Left ventricle myocardium superior (tissue), 1 donor: ENCODE measurements around the gene BZW1. TPM values are rescaled to one million over a fixed set of nuclear protein-coding genes. Genes with fewer than 3 reads are reported as not detected.
"Not testable (repeated sequence)": the region's sequence is repeated elsewhere in the genome, so short reads cannot be mapped to it uniquely, and the experiment has no call there.

Experiments used
- ATAC-seq: fragments of 200-7000 bp; cut with Tn5 transposase; one replicate; pipeline ENCODE4 v1.9.1; 2020; ENCODE audit warnings: mild to moderate bottlenecking, moderate library complexity
- DNase-seq: peaks from one replicate; pipeline ENCODE4 v3.0.0-alpha.2; 2020
- intact Hi-C: fragments of 100-400 bp; cut with micrococcal nuclease; formaldehyde crosslinking; loops from one replicate; pipeline ENCODE4 v1.11.0; 2022
- total RNA-seq: library from RNA; stranded (reverse); fragmentation: NEBNext Ultra II Directional; extraction: Animal tissue kit (Norgen Biotek cat#: 25700); gene quantifications from one replicate; pipeline ENCODE4 v1.2.1, GENCODE V29; 2021
- donor health status: DM: no; HTN: yes; CAD: no; lungs with severe emphysema.

BZW1 gene
- total RNA-seq, 1 donor from 2014 or later: 71.2 TPM

- DNase-seq (no peak), ATAC-seq (peak; percentile 75)
- intact Hi-C loops: no loop called here
Observed at GRCh38 chr2:200787351-200788120, 24.2 kb upstream of the BZW1 start.

DNA sequence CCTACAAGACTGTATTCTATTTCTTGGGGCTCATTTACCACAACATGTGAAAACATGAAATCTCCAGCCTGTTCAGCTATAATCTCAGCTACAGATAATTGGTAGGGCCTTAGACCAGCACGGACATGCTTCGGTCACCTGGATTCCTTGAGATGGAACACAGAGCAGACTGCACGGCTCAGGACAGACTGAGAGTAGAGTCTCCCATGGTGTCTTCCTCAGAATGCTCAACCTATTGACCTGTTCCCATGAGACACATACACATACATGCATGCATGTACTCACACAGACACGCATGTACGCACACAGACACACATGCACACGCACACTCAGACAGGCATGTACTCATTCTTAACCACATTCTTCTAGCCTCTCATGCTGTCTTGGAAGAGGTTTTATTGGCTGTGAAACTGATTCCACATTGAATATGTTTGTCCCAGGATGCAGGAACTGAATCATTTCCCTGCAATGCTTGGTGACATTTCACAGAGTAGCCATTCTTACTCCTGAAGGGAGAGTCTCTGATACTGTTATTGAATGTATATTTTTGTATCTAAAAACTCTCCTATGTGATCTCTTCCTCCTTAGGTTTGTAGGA lies 23.5 kb upstream of the BZW1 start:
- DNase-seq (no peak), ATAC-seq (no peak)
- intact Hi-C loops: no loop called here

DNA sequence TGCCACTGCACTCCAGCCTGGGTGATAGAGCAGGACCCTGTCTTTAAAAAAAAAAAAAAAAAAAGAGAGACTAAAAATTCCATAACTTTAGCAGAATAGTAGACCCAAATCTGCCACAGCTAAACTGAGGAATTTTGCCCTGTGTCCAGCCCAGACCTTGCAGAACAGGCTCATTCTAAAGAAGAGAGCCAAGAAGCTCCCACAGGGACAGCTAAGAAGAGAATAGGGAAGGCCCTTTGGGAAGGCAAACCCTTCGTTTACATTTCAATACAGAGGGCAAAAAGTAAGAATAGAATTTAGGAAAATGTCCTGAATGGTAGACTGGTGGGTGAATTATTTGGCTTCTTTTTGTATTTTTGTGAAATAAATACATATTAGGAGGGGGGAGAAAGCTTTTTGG lies 21.5 kb upstream of the BZW1 start:
- intact Hi-C loops: no loop called here
- ATAC-seq (no peak), DNase-seq (no peak)

GRCh38 chr2:200791905-200792304 lies 19.8 kb upstream of the BZW1 start:
- intact Hi-C loops: no loop called here
- ATAC-seq (peak; percentile 21), DNase-seq (no peak)

GRCh38 chr2:200794143-200794542 lies 17.6 kb upstream of the BZW1 start:
- intact Hi-C loops: no loop called here
- ATAC-seq (no peak), DNase-seq (no peak)

GRCh38 chr2:200795028-200795440 lies 16.7 kb upstream of the BZW1 start:
- ATAC-seq: peak; percentile 76
- intact Hi-C loops: no loop called here

GRCh38 chr2:200796561-200796960 lies 15.1 kb upstream of the BZW1 start:
- intact Hi-C loops: no loop called here
- ATAC-seq: no peak
- DNase-seq: no peak

More at GRCh38 chr2:200795028-200795440, 16.7 kb upstream of the BZW1 start:
- peak; percentile 33 for DNase-seq

GRCh38 chr2:200797242-200797770 lies 14.4 kb upstream of the BZW1 start:
- DNase-seq (peak; percentile 73), ATAC-seq (peak; percentile 92)
- intact Hi-C loops: no loop called here

- intact Hi-C loops: no loop called here
- DNase-seq (no peak), ATAC-seq (no peak)
Observed at GRCh38 chr2:200798514-200798913, 13.2 kb upstream of the BZW1 start.

DNA sequence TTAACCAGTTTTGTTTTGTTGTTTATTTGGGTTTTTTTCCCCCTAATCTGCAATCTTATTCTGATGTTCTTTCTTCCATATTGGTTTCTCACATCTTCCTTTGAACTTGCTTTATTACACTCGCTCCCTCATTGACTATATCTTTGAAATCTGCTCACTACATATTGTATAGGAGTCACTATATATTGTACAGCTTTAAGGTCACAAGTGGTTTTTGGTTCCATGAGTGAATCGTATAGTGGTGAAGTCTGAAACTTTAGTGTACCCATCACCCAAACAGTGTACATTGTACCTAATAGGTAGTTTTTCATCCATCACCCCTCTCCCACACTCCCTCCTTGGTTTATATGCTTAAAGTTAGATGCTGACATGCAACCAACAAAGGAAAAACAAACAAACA lies 11.3 kb upstream of the BZW1 start:
- no peak for DNase-seq
- intact Hi-C loops: no loop called here
- no peak for ATAC-seq

DNA sequence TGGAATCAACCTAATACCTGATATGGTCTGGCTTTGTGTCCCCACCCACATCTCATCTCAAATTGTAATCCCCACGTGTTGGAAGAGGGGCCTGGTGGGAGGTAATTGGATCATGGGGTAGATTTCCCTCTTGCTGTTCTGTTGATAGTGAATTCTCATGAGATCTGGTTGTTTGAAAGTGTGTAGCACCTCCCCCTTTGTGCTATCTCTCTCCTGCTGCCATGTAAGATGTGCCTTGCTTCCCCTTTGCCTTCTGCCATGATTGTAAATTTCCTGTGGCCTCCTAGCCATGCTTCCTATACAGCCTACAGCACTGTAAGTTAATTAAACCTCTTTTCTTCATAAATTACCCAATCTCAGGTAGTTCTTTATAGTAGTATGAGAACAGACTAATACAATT lies 10.3 kb upstream of the BZW1 start:
- ATAC-seq, intact Hi-C loops, DNase-seq: not testable (repeated sequence)

- intact Hi-C loops: loop anchor here (5.0 kb wide), 1 partner anchor 97 kb away; no protein-coding TSS in a partner anchor
- DNase-seq: no peak
- no peak for ATAC-seq
Observed at GRCh38 chr2:200809506-200810251, 2.0 kb upstream of the BZW1 start.

- DNase-seq: no peak
- intact Hi-C loops: loop anchor here (5.0 kb wide), 1 partner anchor 98 kb away; no protein-coding TSS in a partner anchor
- peak; percentile 6 for ATAC-seq
Observed at GRCh38 chr2:200810252-200810997, 1.3 kb upstream of the BZW1 start.

DNA sequence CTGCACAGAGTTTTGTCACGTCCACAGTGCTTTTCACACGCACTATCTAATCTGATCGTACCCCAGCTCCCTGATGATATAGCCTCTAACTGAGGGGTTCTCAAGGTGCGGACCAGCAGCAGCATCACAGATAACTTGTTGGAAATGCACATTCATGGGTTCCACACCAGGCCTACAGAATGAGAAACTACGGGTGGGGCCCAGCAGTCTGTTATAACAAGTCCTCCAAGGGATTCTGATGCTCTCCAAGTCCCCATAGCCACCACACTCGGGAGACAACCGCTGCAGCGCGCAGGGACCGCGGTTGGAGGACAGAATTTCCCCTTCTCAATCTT lies 745 bp upstream of the BZW1 start:
- DNase-seq (no peak), ATAC-seq (no peak)
- intact Hi-C loops: loop anchor here (5.0 kb wide), 1 partner anchor 99 kb away; no protein-coding TSS in a partner anchor

- intact Hi-C loops: loop anchor here (5.0 kb wide), 1 partner anchor 100 kb away; no protein-coding TSS in a partner anchor
- DNase-seq: peak; percentile 87
- peak; percentile 72 for ATAC-seq
Observed at GRCh38 chr2:200812122-200813022, 662 bp downstream of the BZW1 start.

- DNase-seq (no peak), ATAC-seq (no peak)
- intact Hi-C loops: loop anchor here (5.0 kb wide), 1 partner anchor 102 kb away; no protein-coding TSS in a partner anchor
Observed at GRCh38 chr2:200814276-200814815, 2.6 kb downstream of the BZW1 start.

DNA sequence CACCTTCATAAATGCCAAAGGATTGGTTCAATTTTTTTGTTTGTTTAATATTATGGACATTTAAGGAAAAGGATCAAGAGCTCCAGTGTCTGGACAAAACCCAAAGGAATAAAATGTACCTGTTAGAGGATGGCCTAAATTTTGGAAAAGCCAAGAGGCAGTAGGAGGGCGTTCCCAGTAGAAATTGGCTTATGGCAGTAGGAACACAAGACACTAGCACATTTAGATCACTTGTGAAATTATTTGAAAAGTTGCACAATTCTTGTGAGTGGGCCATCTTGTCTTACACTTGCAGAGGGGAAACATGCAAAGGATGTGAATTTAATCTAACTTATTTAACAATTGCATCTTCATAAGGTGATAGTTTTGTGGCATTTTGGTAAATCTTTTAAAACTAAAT lies 3.2 kb downstream of the BZW1 start:
- DNase-seq (no peak), ATAC-seq (no peak)
- intact Hi-C loops: loop anchor here (5.0 kb wide), 1 partner anchor 103 kb away; no protein-coding TSS in a partner anchor

- intact Hi-C loops, ATAC-seq, DNase-seq: not testable (repeated sequence)
Observed at GRCh38 chr2:200818732-200819131, 7.0 kb downstream of the BZW1 start.
